NOMO-1 (cell line): ENCODE measurements around the gene CTSS.

ENCODE experiments used
- DNase-seq, 2 experiments: peaks; one replicate each; lab custom pipeline; 2025; ENCODE audit not compliant: unreplicated experiment in 2 of 2; lab: John Stamatoyannopoulos, UW

CTSS gene

GRCh38 chr1:150706091-150706490 is 59.5 kb downstream of the CTSS start:
- DNase-seq, result no peak

GRCh38 chr1:150703427-150703826 is 62.2 kb downstream of the CTSS start:
- DNase-seq, result no peak

DNA sequence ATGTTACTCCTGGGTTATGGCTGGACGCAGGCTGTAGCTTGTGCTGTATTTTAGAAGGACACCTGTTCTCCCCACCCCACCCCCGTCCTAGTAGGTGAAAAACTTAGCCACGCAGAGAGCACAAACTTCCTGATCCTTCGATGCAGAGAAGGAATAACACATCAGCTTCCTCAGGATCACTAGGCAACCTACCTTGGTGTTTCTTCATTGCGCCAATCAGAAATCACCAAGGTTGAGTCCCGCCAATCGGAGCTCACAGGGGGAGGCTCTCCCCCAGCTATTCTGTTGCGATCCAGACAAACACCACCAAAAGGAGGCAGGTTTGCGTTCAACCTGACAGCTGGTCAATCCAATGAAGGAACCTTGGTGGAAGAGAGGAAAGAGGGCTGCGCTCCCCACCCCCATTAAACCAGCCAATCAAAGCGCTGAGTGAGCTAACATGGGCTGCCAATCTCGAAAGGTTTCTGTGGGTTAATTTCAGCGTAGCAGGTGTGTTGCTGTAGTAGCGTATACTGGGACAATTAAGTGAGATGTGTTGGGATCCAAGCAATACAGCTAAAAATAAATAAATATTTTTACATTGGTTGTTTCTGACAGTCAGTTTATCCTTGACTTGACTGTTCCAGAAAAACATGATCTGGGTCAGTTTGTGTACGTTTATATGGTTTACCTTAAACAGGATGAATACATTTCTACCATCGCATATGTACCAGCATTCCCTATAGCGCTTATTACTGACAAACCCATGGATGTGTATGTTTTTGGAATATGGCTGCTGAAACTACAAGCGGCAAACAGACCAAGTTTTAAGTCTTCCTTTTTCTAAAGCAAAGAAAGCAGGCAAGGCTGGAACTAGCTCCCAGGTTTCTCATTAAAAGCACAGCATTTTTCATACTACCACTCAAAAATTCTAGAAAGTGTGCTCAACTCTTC is 68.3 kb downstream of the CTSS start, which contains the start of gene GOLPH3L:
Gene GOLPH3L (minus strand): TSS at position 160 of the 933 bp plus-strand sequence. CDS start 2,316 bp downstream, outside the sequence.
- DNase-seq, result peak; percentile 96 to 99

- DNase-seq, result peak in 1 of 2 experiments; percentile 34
These were observed 69.0 kb downstream of the CTSS start for GRCh38 chr1:150696590-150696989.

GRCh38 chr1:150696162-150696561 is 69.4 kb downstream of the CTSS start:
- DNase-seq, result peak in 1 of 2 experiments; percentile 42

GRCh38 chr1:150695561-150695960 is 70.0 kb downstream of the CTSS start:
- no peak for DNase-seq

DNA sequence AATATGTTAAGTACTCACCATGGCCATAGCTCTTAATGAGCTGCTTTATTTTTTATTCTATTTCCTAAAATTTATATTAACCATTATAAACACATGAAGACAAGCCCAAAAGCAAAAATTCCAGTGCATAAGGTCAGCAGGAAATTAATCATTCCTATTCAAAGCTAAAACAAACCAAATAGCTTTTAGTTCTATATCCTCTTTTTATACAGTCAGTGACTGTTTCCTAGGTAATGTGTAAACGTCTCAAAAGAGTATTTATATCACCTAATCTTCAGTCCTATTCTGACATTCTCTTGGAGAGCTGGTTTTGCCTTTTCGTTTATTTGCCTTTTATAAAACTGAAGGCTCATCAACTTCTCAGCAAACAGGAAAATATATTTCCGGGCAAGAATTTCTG is 72.9 kb downstream of the CTSS start:
- DNase-seq, result no peak

DNA sequence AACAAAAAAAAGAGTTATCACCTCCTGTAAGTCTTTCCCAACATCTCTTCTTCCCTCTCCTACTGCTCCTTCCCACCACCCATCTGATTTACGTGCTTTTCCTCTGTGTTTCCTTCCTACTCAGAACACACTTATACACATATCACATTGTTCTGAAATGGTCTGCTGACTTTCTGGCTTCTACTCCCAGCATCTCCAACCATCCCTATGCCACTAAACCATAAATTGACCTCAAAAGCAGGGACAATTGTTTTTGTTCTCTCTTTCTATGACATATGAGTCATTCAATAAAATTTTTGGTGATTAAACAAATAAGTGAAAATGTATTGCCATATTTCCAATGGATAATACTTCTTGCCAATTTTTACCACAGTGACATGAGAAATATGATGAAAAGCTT is 76.8 kb downstream of the CTSS start:
- no peak for DNase-seq

GRCh38 chr1:150686275-150686674 is 79.3 kb downstream of the CTSS start:
- DNase-seq, result no peak

DNA sequence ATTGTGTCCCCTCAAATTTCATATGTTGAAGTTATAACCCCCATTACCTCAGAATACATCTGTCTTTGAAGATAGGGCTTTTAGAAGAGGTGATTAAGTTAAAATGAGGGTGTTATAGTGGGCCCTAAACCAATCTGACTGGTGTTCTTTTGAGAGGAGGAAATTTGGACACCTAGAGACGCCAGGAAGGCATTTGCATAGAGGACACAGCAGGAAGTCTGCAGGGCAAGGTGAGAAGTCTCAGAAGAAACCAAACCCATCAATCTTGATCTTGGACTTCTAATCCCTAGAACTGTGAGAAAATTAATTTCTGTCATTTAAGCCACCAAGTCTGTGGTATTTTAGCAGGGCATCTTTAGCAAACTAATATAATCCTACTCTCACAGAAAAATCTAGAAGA is 81.7 kb downstream of the CTSS start:
- no peak for DNase-seq
